Ureter (tissue), 1 donor: ENCODE measurements around the gene BHLHA9. TPM values are rescaled to one million over a fixed set of nuclear protein-coding genes. Genes with fewer than 3 reads are reported as not detected.
"Not testable (repeated sequence)": the region's sequence is repeated elsewhere in the genome, so short reads cannot be mapped to it uniquely, and the experiment has no call there.

Experiments used
- DNase-seq: peaks from one replicate; pipeline ENCODE4 v3.0.0-alpha.2; 2020; ENCODE audit warnings: low spot score
- total RNA-seq: library from RNA; stranded (reverse); gene quantifications from one replicate; pipeline ENCODE4 v1.2.4, GENCODE V29; 2023
- donor health status: DM: yes; HTN: yes; CAD: no.

BHLHA9 gene
- total RNA-seq, 1 donor from 2014 or later, result not detected

- no peak for DNase-seq
Measured at GRCh38 chr17:1300371-1300905, 30.2 kb downstream of the BHLHA9 start.

DNA sequence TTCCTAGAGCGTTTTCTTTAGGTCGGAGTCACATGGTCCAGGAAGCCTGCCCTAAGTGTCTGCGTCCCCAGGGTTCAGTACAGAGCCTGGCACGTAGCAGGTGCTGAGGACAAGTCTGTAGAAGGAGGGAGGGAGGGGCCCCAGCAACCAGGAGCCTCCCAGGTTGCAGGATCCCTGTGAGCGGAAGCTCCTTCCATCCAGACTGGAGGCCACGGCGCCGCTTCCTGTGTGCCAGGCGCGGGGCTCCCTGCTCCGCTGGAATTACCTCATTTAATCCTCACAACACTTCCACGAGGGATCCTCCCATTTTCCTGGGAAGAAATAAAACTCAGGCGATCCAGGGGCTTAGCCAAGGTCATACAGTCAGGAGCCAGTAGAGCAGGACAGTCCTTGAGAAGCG lies 31.3 kb downstream of the BHLHA9 start:
- no peak for DNase-seq

DNA sequence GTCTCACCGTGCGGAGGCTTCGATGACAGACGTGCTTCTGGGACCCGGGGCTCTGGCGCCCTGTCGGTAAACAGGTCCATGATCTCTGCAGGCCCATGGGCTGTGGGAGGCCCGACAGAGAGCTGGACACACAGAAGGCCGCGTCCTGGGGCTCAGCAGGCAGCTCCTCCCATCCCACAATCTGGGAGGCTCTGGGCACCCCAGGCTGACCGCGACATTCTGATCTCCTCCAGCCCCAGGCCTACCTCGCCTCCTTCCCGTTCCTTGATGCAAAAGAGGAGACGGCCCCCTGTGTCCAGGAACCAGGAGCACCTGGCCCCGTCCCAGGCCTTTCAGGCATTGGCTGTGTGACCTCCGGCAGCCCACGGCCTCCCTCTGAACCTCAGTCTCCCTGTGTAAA lies 32.5 kb downstream of the BHLHA9 start:
- no peak for DNase-seq

GRCh38 chr17:1304522-1304921 lies 34.3 kb downstream of the BHLHA9 start:
- no peak for DNase-seq

GRCh38 chr17:1304962-1305563 lies 34.8 kb downstream of the BHLHA9 start:
- DNase-seq, result no peak

GRCh38 chr17:1307829-1308228 lies 37.6 kb downstream of the BHLHA9 start:
- DNase-seq, result not testable (repeated sequence)

- DNase-seq, result no peak
Measured at GRCh38 chr17:1312261-1312870, 42.1 kb downstream of the BHLHA9 start.

- DNase-seq, result no peak
Measured at GRCh38 chr17:1313270-1314005, 43.2 kb downstream of the BHLHA9 start.

DNA sequence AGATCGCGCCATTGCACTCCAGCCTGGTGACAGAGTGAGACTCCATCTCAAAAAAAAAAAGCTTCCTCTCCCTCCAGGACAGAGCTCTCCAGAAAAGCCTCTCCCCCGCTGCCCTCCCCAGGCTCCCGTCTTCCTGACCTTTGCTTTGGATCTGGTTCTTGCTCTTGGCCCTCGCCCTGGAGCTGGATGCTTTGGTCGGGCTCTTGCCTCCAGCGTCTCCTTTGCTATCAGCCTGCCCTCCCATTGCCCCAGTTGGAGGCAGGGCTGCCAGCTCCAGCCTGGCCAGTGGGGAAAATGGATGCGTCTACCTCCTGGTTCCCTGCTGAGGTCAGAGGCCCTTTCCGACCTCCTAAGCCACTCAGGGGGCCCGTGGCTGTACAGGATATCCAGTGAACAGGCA lies 45.2 kb downstream of the BHLHA9 start:
- DNase-seq, result no peak

DNA sequence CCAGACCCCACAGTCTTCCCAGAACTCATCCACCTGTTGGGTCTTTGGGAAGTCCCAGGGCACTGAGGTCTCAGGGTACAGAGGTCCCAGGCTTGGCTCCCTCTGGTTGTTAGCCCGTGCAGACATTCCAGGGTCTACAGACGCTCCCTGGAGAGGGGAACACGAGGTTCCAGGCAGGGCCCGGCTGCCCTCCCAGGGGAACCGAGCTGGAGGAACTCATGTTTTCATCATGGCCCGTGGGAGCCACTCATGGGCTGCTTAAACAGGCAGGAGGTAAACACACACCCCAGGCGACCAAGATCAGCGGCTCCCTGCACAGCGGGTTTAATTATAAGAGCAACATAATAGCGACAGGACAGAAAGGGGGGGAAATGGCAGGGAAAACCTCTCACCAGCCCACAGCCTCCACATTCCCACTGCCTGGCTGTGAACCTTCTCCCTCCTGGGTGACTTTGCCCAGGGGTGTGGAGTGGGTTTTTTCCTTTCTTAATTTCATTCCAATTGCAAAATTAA lies 45.7 kb downstream of the BHLHA9 start:
- no peak for DNase-seq

Other genes with a start within 250 kb of the BHLHA9 start
- gene ABR, start 90.5 kb upstream of the BHLHA9 start, total RNA-seq, result 207 TPM
- gene TRARG1, start 9.2 kb downstream of the BHLHA9 start, total RNA-seq, result not detected
- 492 TPM for gene YWHAE, start 129.8 kb downstream of the BHLHA9 start, total RNA-seq
- gene CRK, start 185.8 kb downstream of the BHLHA9 start, total RNA-seq, result 49.6 TPM
- 243 TPM for gene MYO1C, start 222.2 kb downstream of the BHLHA9 start, total RNA-seq
- 50.7 TPM for gene INPP5K, start 246.2 kb downstream of the BHLHA9 start, total RNA-seq